ENCODE results near the gene EHBP1L1. TPM values are rescaled to one million over a fixed set of nuclear protein-coding genes. Genes with fewer than 3 reads are reported as not detected.
A peak's percentile ranks its signal among the peaks of the same experiment; 100 is the strongest.

EHBP1L1 gene
- total and polyA plus RNA-seq, 2 of the 13 experiments (the other 11 are each of a cell fraction or from before 2014, with no cell fraction given) = 8.3 to 10.6 TPM

GRCh38 chr11:65637794-65638419 is 62.1 kb downstream of the EHBP1L1 start, which contains the start of gene SIPA1 (continued):
- TF ChIP-seq ZNF407 (CRISPR knock-in tag; IDR thresholded peaks at IDR 0.05; ENCODE audit: not compliant biosample characterization) (no peak), GRHL1 (CRISPR knock-in tag; conservative IDR thresholded peaks at IDR 0.05) (no peak), ZNF335 (CRISPR knock-in tag; IDR thresholded peaks at IDR 0.05) (no peak), ZNF264 (CRISPR knock-in tag; IDR thresholded peaks at IDR 0.05) (no peak), ZNF350 (CRISPR knock-in tag; IDR thresholded peaks at IDR 0.05; ENCODE audit: borderline replicate concordance, low read depth) (no peak), ZNF879 (CRISPR knock-in tag; IDR thresholded peaks at IDR 0.05) (no peak), ZNF713 (CRISPR knock-in tag; IDR thresholded peaks at IDR 0.05) (0 out of 2 replicates have a peak, but pooled peaks have one; percentile 39), ZNF562 (CRISPR knock-in tag; IDR thresholded peaks at IDR 0.05; ENCODE audit: borderline replicate concordance) (no peak), ZNF605 (CRISPR knock-in tag; IDR thresholded peaks at IDR 0.05) (peak; percentile 18; the same call in 1 of the 2 replicates), MTF2 (CRISPR knock-in tag; IDR thresholded peaks at IDR 0.05; ENCODE audit: borderline replicate concordance) (no peak), ZNF660 (CRISPR knock-in tag; IDR thresholded peaks at IDR 0.05; ENCODE audit: borderline replicate concordance, low read depth) (no peak), KAT7 (CRISPR knock-in tag; IDR thresholded peaks at IDR 0.05; ENCODE audit: borderline replicate concordance) (peak; percentile 67; the same call in 1 of the 2 replicates), ATM (IDR thresholded peaks at IDR 0.05; ENCODE audit: borderline replicate concordance) (no peak)

Measured in HepG2 (cell line).